ENCODE data around the gene NUAK1. TPM values are rescaled to one million over a fixed set of nuclear protein-coding genes. Genes with fewer than 3 reads are reported as not detected.

Gene NUAK1
- total RNA-seq, 1 experiment from 2014 or later: 10.1 TPM

GRCh38 chr12:106107566-106107965 lies 31.2 kb downstream of the NUAK1 start:
- Histone ChIP-seq H2BK12ac (ENCODE audit: insufficient read length, low read depth, low read length) (no peak overlapping the region), H3K9ac (ENCODE audit: extremely low read depth, insufficient read length, low read length) (no peak overlapping the region), H4K20me1 (ENCODE audit: control insufficient read depth, insufficient read depth, insufficient read length) (no peaks in the 10 kb centered on the region), H3K23ac (ENCODE audit: insufficient read length, low read depth, low read length) (no peak overlapping the region), H3K4me1 (ENCODE audit: insufficient read depth, low read length) (peaks cover 20% of the 10 kb centered on the region), H3K4me2 (ENCODE audit: insufficient read depth, insufficient read length, low read length) (no peak overlapping the region), H4K91ac (ENCODE audit: insufficient read length, low read depth, low read length) (peak overlapping the region; percentile 1), H3K18ac (ENCODE audit: insufficient read length, low read depth, low read length) (peak overlapping the region; percentile 22), H3K27ac (ENCODE audit: insufficient read length, low read depth, low read length) (no peak overlapping the region), H4K8ac (replicated peaks; ENCODE audit: insufficient read length, low read depth, low read length) (no peak overlapping the region), H3K27me3 (ENCODE audit: insufficient read depth, low read length) (no peaks in the 10 kb centered on the region), H2AK5ac (ENCODE audit: insufficient read length, low read length) (no peak overlapping the region), H3K79me2 (ENCODE audit: insufficient read depth, low read length) (peaks cover 2% of the 10 kb centered on the region; the same call in 1 of the 2 replicates), H2BK20ac (ENCODE audit: low read depth, low read length, poor library complexity, severe bottlenecking) (no peak overlapping the region), H4K5ac (ENCODE audit: insufficient read length, low read depth, low read length) (no peak overlapping the region), H3K9me3 (ENCODE audit: control insufficient read depth, low read depth, low read length) (no peaks in the 10 kb centered on the region), H2BK5ac (ENCODE audit: insufficient read length, low read length) (no peak overlapping the region), H2BK120ac (ENCODE audit: low read depth, low read length, poor library complexity, severe bottlenecking) (no peak overlapping the region), H3K23me2 (ENCODE audit: insufficient read length, low read depth, low read length, poor library complexity, severe bottlenecking) (no peaks in the 10 kb centered on the region), H2BK15ac (ENCODE audit: low read depth, low read length) (no peak overlapping the region), H3K4ac (ENCODE audit: low read depth, low read length) (no peak overlapping the region), H3K14ac (ENCODE audit: insufficient read depth, low read length) (no peak overlapping the region), H3T11ph (ENCODE audit: low read length) (no peak overlapping the region), H2AFZ (ENCODE audit: low read length) (no peak overlapping the region), H3K56ac (ENCODE audit: insufficient read length, low read depth, low read length) (no peak overlapping the region), H3K79me1 (ENCODE audit: insufficient read depth, low read depth, low read length, poor library complexity, severe bottlenecking) (no peaks in the 10 kb centered on the region)
- peaks cover 65 to 66% of the 10 kb centered on the region in 2 experiments for H3K4me1 Mint-ChIP-seq
- peaks cover 0 to 15% (median 4%) of the 10 kb centered on the region in 3 experiments; a peak in 3 of 7 replicates for H3K36me3 Mint-ChIP-seq (ENCODE audit: insufficient read depth in 1 of 3, low read depth in 3 of 3)
- WGBS (ENCODE audit: extremely low coverage, insufficient read length, low lambda C conversion rate): no CpG with 5 or more reads among the region's 2 CpGs
- TF ChIP-seq CTCF (conservative IDR thresholded peaks at IDR 0.05): no peak
- H3K27me3 Mint-ChIP-seq (ENCODE audit: low read depth): no peaks in the 10 kb centered on the region
- H3K27ac Mint-ChIP-seq: peak overlapping the region; percentile 79 to 97 (median 92)
- no peak for DNase-seq
- peak overlapping the region in 1 of 2 experiments; percentile 58; a peak in 2 of 5 replicates for H3K4me3 Mint-ChIP-seq
- H3K9me3 Mint-ChIP-seq: no peaks in the 10 kb centered on the region

Data from H9 (cell line).